IPS-18c (cell line): ENCODE data around the gene DCTN4.

ENCODE experiments used
- H3K4me3 ChIP-seq: 2 replicates; pipeline ENCODE4 v1.7.0; 2013; ENCODE audit warnings: low read depth, mild to moderate bottlenecking, low read length, moderate library complexity; ENCODE audit not compliant: insufficient read depth
- H3K9me3 ChIP-seq: one replicate; pipeline ENCODE4 v1.6.1; 2013; ENCODE audit warnings: mild to moderate bottlenecking, low read length, moderate library complexity; ENCODE audit not compliant: control insufficient read depth, insufficient read depth

The DCTN4 gene

DNA sequence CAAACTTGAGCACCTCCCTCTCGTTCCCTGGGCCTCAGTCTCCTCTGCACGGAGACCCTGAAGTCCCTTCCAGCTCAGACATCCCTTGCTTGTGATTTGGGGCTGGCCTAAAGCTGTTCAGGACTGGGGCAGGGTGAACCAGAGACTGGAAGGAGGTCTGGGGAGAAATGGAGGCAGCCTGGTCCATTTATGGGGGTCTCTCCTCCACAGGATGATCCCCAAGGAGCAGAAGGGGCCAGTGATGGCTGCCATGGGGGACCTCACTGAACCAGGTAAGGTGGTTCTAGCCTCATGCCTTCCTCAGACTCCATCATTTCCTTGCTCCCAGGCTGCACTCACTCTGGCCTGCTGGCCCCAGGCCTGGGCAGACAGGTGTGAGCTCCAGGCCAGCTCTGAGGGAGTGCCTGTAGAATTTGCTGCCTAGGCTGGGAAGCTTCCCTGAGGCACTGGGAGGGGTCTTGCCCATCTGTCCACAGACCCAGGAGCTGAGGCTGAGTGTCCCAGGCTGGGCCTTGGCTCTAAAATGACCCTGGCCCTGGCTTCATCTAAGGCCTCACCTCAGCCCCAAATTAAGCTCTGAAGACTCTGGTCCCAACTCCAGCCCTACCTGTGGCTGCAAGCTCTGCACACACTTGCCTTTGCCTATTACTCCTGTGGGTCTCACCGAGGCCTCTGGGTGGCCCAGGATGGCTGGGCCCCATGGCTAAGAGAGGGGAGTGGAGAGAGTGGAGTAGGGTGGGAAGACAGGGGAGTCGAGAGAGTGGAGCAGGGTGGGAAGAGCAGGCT lies 95.9 kb downstream of the DCTN4 start:
- no peak overlapping the region for H3K4me3 ChIP-seq
- no peaks in the 10 kb centered on the region for H3K9me3 ChIP-seq

- H3K4me3 ChIP-seq, result no peak overlapping the region
Observed at GRCh38 chr5:150661821-150662596, 96.8 kb downstream of the DCTN4 start.

DNA sequence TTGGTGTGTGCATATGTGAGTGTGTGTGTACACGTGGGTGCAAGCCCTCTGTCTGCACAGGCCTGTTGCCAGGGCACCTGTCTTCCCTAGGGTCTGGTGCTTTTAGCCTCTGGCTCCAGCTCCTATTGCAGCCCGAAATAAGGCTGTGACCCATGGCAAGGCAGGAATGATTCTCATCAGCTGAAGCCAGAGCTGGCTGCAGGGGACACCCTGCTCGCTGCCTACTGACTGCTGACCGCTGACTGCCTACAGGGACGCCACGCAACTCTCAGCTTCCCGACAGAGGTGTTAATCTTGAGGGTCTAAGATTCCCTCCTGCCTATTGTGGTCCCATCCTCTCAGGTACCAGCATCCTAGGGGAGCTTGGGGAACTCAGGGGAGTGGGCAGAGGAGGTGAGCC lies 97.7 kb downstream of the DCTN4 start, which contains the start of gene MYOZ3:
TSS of gene MYOZ3 (plus strand) at position 166 of the 400 bp plus-strand sequence. CDS start 1,691 bp downstream, outside the sequence.
- H3K9me3 ChIP-seq, result no peaks in the 10 kb centered on the region
- no peak within 1 kb of the TSS; the same call in 1 of the 2 replicates for H3K4me3 ChIP-seq

More at GRCh38 chr5:150661821-150662596, 96.8 kb downstream of the DCTN4 start:
- no peaks in the 10 kb centered on the region for H3K9me3 ChIP-seq

DNA sequence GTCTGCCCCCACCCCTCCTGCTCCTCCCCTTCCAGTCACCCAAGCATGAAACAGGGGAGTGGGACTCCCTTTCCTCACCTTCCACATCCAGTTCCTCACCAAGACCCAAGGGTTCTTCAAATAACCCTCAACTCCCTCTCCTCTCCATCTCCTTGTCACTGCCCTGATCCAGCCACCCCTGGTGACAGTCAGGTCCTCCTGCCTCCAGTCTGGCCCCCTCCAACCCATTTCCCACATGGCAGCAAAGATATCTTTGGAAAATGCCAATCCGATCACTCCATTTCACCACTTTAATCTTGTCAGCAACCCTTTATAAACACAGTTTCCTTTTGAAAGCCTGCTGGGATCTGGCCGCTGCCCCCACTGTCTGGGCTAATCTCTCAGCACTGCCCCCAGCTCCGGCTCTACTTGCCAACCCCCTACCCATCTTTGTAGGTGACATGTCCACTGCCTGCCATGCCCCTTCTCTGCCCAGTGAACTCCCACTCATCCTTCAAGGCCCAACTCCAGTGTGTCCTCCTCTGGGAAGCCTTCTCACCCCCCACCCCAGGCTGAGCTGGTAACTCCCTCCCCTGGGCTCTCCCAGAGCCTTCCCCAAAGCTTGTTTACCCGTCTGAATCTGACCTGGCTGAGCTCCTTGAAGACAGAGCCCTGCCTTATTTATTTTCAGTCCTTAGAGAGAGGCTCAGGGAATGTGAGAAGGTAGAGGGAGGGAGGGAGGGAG lies 98.5 kb downstream of the DCTN4 start:
- H3K9me3 ChIP-seq, result no peaks in the 10 kb centered on the region
- H3K4me3 ChIP-seq, result no peak overlapping the region; the same call in 1 of the 2 replicates

GRCh38 chr5:150659360-150660107 lies 99.3 kb downstream of the DCTN4 start:
- Histone ChIP-seq H3K9me3 (no peaks in the 10 kb centered on the region), H3K4me3 (no peak overlapping the region)

DNA sequence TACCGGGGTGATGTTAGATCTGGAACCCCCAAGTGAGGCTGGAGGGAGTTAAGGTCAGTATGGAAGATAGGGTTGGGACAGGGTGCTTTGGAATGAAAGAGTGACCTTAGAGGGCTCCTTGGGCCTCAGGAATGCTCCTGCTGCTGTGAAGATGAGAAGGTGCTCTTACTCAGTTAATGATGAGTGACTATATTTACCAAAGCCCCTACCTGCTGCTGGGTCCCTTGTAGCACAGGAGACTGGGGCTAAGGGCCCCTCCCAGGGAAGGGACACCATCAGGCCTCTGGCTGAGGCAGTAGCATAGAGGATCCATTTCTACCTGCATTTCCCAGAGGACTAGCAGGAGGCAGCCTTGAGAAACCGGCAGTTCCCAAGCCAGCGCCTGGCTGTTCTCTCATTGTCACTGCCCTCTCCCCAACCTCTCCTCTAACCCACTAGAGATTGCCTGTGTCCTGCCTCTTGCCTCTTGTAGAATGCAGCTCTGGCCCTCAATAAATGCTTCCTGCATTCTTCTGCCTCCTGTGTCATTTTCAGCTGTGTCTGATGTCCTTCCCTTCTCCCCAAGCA lies 100.0 kb downstream of the DCTN4 start:
- Histone ChIP-seq H3K9me3 (no peaks in the 10 kb centered on the region), H3K4me3 (no peak overlapping the region)
